AG10803 (cell line): Measurements from ENCODE around the gene EHHADH.

ENCODE experiments used
- DNase-seq: peaks from one replicate; pipeline ENCODE4 v3.0.0; 2010; ENCODE audit warnings: low read depth
- H3K4me3 ChIP-seq: 2 replicates; pipeline ENCODE4 v1.5.1; 2011; ENCODE audit warnings: mild to moderate bottlenecking, low read length, control low read depth
- TF ChIP-seq, protein P1 (sequence below): conservative IDR thresholded peaks from 2 replicates; pipeline ENCODE4 v1.5.1; 2011; ENCODE audit warnings: mild to moderate bottlenecking, low read length, control low read depth, inconsistent platforms

The EHHADH gene

DNA sequence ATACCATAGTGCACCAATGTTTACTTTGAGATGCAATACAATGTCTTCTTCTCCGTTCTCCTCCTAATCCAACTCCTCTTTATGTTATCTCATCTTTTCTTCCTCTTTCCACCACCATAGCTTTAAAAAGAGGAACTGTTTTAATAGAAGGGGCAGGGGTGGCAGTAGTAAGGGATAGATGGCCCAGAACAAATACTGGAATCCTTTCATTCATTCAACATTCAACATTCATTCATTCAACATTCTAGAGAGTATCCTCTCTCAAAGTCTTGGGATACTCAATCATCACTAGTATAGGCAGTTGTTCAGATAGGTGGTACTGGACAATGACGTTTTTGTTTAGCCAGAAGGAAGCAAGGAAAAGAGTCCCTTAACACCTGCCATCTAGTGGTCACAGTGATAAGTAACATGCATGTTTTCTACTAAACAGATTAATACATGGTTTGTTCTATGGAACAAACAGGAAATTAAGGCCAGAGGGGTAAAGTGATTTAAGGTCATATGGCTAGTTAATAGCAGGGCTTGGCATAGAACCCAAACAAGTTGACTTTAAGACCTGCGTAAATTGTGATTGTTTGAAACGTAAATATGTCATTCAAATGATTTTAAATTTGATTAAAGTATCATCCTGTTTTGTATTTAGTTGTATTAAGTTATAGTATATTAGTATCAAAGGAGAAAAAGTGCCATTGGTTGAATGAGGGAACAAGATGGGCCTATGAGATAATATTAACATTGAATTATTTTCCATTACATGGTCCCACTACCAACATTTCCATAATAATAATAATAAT, 26.9 kb upstream of the EHHADH start:
- H3K4me3 ChIP-seq = no peak overlapping the region
- peak; percentile 68 for DNase-seq

GRCh38 chr3:185279587-185280138, 25.8 kb upstream of the EHHADH start:
- H3K4me3 ChIP-seq = no peak overlapping the region
- no peak for DNase-seq
- TF ChIP-seq, protein P1, sequence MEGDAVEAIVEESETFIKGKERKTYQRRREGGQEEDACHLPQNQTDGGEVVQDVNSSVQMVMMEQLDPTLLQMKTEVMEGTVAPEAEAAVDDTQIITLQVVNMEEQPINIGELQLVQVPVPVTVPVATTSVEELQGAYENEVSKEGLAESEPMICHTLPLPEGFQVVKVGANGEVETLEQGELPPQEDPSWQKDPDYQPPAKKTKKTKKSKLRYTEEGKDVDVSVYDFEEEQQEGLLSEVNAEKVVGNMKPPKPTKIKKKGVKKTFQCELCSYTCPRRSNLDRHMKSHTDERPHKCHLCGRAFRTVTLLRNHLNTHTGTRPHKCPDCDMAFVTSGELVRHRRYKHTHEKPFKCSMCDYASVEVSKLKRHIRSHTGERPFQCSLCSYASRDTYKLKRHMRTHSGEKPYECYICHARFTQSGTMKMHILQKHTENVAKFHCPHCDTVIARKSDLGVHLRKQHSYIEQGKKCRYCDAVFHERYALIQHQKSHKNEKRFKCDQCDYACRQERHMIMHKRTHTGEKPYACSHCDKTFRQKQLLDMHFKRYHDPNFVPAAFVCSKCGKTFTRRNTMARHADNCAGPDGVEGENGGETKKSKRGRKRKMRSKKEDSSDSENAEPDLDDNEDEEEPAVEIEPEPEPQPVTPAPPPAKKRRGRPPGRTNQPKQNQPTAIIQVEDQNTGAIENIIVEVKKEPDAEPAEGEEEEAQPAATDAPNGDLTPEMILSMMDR = no peak

More for the DNA sequence above, 26.9 kb upstream of the EHHADH start:
- TF ChIP-seq, protein P1 = peak; percentile 81

DNA sequence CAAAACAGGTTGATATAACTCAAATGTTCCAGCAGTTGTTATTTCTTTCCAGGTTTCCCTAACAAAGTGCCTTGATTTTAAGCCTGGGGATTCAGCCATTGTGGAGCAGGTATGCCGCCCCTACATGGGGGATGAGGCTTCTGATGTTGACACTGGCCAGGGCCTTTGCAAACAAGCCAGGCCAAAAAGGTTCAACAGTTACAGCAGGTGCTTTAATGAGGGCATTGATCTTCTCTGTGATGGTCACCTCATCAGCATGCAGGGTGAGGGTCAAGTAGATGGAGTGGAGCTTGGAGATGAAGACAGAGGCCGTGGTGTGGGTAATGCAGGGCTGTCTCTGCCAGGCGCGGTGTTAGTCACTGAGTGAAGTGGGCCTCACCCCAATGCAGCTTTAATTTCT, 22.6 kb upstream of the EHHADH start:
- no peak overlapping the region for H3K4me3 ChIP-seq
- TF ChIP-seq, protein P1 = no peak
- no peak for DNase-seq

- no peak for DNase-seq
- no peak overlapping the region for H3K4me3 ChIP-seq
- TF ChIP-seq, protein P1 = no peak
These were observed 18.2 kb upstream of the EHHADH start for GRCh38 chr3:185272033-185272432.

- DNase-seq = no peak
- TF ChIP-seq, protein P1 = no peak
- H3K4me3 ChIP-seq = no peak overlapping the region
These were observed 17.1 kb upstream of the EHHADH start for GRCh38 chr3:185270956-185271332.

DNA sequence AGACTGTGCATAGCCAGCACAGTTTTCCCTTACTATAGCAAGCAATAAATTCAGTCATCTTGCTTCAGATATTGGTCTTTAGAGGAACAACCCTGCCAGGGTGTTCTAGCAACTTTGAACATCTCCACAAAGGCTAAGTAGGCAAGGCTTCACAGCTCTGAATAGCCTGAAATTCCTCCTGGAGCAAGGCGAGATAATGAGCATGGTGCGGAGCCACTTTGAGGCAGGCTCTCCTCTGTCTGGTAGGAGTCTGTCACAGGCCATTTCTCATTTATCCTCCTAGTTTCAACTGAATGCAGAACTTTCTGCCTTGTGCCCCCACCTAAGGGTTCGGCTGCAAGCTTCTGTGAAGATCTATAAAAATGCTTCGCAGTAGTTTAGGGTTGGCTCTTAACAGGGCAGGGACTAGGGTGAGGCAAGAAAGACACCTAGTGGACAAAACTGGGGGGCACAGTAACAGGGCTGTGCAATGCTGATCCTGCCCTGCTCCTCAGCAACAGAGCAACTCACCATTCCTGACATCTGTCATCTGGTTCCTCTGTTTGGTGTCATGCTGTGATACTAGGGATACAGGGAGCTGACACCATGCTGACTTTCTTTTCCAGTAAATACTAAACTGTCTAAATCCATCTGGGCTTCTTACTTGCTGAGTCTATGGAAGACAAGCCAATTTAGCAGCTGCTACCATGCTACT, 16.6 kb upstream of the EHHADH start:
- TF ChIP-seq, protein P1 = peak; percentile 62
- peak; percentile 41 for DNase-seq
- H3K4me3 ChIP-seq = no peak overlapping the region
